ENCODE results near the gene NSUN6.

The NSUN6 gene

GRCh38 chr10:18582803-18583202 is 68.6 kb downstream of the NSUN6 start:
- Histone ChIP-seq H3K9me3 (ENCODE audit: severe bottlenecking) (no peaks in the 10 kb centered on the region), H3K4me1 (ENCODE audit: insufficient read depth, poor library complexity, severe bottlenecking) (no peaks in the 10 kb centered on the region), H3K27ac (ENCODE audit: poor library complexity, severe bottlenecking) (no peak overlapping the region), H3K4me3 (ENCODE audit: severe bottlenecking) (no peak overlapping the region), H3K36me3 (ENCODE audit: low read depth) (peaks cover 28% of the 10 kb centered on the region), H3K27me3 (ENCODE audit: insufficient read depth, poor library complexity, severe bottlenecking) (no peaks in the 10 kb centered on the region)
- ATAC-seq (ENCODE audit: low read depth): no peak
- TF ChIP-seq CTCF (IDR thresholded peaks at IDR 0.05; ENCODE audit: poor library complexity, severe bottlenecking): no peak
- no peak for DNase-seq (ENCODE audit: low spot score)

GRCh38 chr10:18577823-18578685 is 73.3 kb downstream of the NSUN6 start:
- no peak for DNase-seq (ENCODE audit: low spot score)

GRCh38 chr10:18576586-18576985 is 74.8 kb downstream of the NSUN6 start:
- no peak overlapping the region for H3K4me3 ChIP-seq (ENCODE audit: severe bottlenecking)
- H3K27ac ChIP-seq (ENCODE audit: poor library complexity, severe bottlenecking): no peak overlapping the region
- no peak for TF ChIP-seq CTCF (IDR thresholded peaks at IDR 0.05; ENCODE audit: poor library complexity, severe bottlenecking)
- H3K36me3 ChIP-seq (ENCODE audit: low read depth): peaks cover 9% of the 10 kb centered on the region; the same call in 1 of the 2 replicates
- H3K9me3 ChIP-seq (ENCODE audit: severe bottlenecking): peaks cover 2% of the 10 kb centered on the region
- H3K4me1 ChIP-seq (ENCODE audit: insufficient read depth, poor library complexity, severe bottlenecking): no peaks in the 10 kb centered on the region
- no peak for DNase-seq (ENCODE audit: low spot score)
- no peak for ATAC-seq (ENCODE audit: low read depth)
- H3K27me3 ChIP-seq (ENCODE audit: insufficient read depth, poor library complexity, severe bottlenecking): no peaks in the 10 kb centered on the region

More at GRCh38 chr10:18577823-18578685, 73.3 kb downstream of the NSUN6 start:
- Histone ChIP-seq H3K27me3 (ENCODE audit: insufficient read depth, poor library complexity, severe bottlenecking) (no peaks in the 10 kb centered on the region), H3K4me1 (ENCODE audit: insufficient read depth, poor library complexity, severe bottlenecking) (no peaks in the 10 kb centered on the region), H3K36me3 (ENCODE audit: low read depth) (peaks cover 9% of the 10 kb centered on the region; the same call in 1 of the 2 replicates), H3K4me3 (ENCODE audit: severe bottlenecking) (no peak overlapping the region), H3K27ac (ENCODE audit: poor library complexity, severe bottlenecking) (no peak overlapping the region), H3K9me3 (ENCODE audit: severe bottlenecking) (no peaks in the 10 kb centered on the region)
- ATAC-seq (ENCODE audit: low read depth): no peak
- no peak for TF ChIP-seq CTCF (IDR thresholded peaks at IDR 0.05; ENCODE audit: poor library complexity, severe bottlenecking)

- ATAC-seq (ENCODE audit: low read depth): no peak
These were observed 78.3 kb downstream of the NSUN6 start for GRCh38 chr10:18572959-18573561.

More at GRCh38 chr10:18572959-18573561, 78.3 kb downstream of the NSUN6 start:
- Histone ChIP-seq H3K27me3 (ENCODE audit: insufficient read depth, poor library complexity, severe bottlenecking) (no peaks in the 10 kb centered on the region), H3K4me1 (ENCODE audit: insufficient read depth, poor library complexity, severe bottlenecking) (no peaks in the 10 kb centered on the region), H3K9me3 (ENCODE audit: severe bottlenecking) (peaks cover 3% of the 10 kb centered on the region), H3K36me3 (ENCODE audit: low read depth) (no peaks in the 10 kb centered on the region), H3K4me3 (ENCODE audit: severe bottlenecking) (no peak overlapping the region), H3K27ac (ENCODE audit: poor library complexity, severe bottlenecking) (no peak overlapping the region)
- DNase-seq (ENCODE audit: low spot score): no peak
- TF ChIP-seq CTCF (IDR thresholded peaks at IDR 0.05; ENCODE audit: poor library complexity, severe bottlenecking): no peak

Measured in RWPE2 (cell line).